Measurements from ENCODE around the gene KCNIP3. TPM values are rescaled to one million over a fixed set of nuclear protein-coding genes. Genes with fewer than 3 reads are reported as not detected.

The KCNIP3 gene
- total RNA-seq, 1 experiment from 2014 or later, result not detected

GRCh38 chr2:95332036-95332435 is 34.9 kb downstream of the KCNIP3 start:
- DNase-seq, result no peak
- ChIA-PET CTCF (no interaction called here), POLR2A (no interaction called here)
- H3K4me1 ChIP-seq, result no peaks in the 10 kb centered on the region
- Mint-ChIP-seq H3K4me3 (ENCODE audit: unreplicated experiment) (no peak overlapping the region), H3K9me3 (ENCODE audit: unreplicated experiment) (no peaks in the 10 kb centered on the region), H3K4me1 (ENCODE audit: low read depth, unreplicated experiment) (no peaks in the 10 kb centered on the region), H3K27ac (ENCODE audit: unreplicated experiment) (no peak overlapping the region), H3K27me3 (ENCODE audit: insufficient read depth, unreplicated experiment) (peaks cover 6% of the 10 kb centered on the region), H3K36me3 (ENCODE audit: insufficient read depth, unreplicated experiment) (no peaks in the 10 kb centered on the region)
- H3K27me3 ChIP-seq (replicated peaks; ENCODE audit: control insufficient read depth, insufficient read depth, low read length), result no peaks in the 10 kb centered on the region
- no peaks in the 10 kb centered on the region for H3K9me3 ChIP-seq
- no peak overlapping the region for H3K4me3 ChIP-seq (ENCODE audit: low read depth, low read length)
- no TSS peak for BruUV-seq (replicated peaks)
- no peaks in the 10 kb centered on the region for H3K36me3 ChIP-seq (ENCODE audit: control insufficient read depth, insufficient read depth, low read length)
- intact Hi-C loops (cut with micrococcal nuclease; ENCODE audit: unreplicated experiment), result no loop called here
- TF ChIP-seq, protein P1, sequence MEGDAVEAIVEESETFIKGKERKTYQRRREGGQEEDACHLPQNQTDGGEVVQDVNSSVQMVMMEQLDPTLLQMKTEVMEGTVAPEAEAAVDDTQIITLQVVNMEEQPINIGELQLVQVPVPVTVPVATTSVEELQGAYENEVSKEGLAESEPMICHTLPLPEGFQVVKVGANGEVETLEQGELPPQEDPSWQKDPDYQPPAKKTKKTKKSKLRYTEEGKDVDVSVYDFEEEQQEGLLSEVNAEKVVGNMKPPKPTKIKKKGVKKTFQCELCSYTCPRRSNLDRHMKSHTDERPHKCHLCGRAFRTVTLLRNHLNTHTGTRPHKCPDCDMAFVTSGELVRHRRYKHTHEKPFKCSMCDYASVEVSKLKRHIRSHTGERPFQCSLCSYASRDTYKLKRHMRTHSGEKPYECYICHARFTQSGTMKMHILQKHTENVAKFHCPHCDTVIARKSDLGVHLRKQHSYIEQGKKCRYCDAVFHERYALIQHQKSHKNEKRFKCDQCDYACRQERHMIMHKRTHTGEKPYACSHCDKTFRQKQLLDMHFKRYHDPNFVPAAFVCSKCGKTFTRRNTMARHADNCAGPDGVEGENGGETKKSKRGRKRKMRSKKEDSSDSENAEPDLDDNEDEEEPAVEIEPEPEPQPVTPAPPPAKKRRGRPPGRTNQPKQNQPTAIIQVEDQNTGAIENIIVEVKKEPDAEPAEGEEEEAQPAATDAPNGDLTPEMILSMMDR (IDR thresholded peaks at IDR 0.05; ENCODE audit: insufficient read depth in 1 of 2, low read depth in 1 of 2, low read length in 1 of 2, severe bottlenecking in 1 of 2, unreplicated experiment in 1 of 2), result no peak

DNA sequence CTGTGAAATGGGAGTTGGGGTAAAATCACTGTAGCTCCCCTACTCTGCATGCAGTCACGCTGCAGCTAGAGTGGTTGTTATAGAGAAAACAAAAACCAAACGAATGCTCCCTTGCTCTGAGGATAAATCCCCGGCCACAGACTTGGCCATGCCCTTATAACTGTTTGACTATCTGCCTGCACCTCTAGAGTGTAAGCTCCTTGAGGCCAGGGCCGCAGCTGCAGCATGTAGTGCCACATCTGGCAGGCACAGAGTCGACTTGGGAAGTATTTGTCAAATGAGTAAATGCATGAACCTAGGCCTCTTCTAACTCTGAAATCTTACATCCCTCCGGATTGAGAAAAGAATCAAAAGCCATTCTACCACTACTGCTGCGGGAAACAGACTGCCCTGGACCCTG is 35.9 kb downstream of the KCNIP3 start:
- BruUV-seq (replicated peaks), result no TSS peak
- DNase-seq, result no peak
- TF ChIP-seq, protein P1 (IDR thresholded peaks at IDR 0.05; ENCODE audit: insufficient read depth in 1 of 2, low read depth in 1 of 2, low read length in 1 of 2, severe bottlenecking in 1 of 2, unreplicated experiment in 1 of 2), result no peak
- no peaks in the 10 kb centered on the region for H3K9me3 ChIP-seq
- H3K27me3 ChIP-seq (replicated peaks; ENCODE audit: control insufficient read depth, insufficient read depth, low read length), result no peaks in the 10 kb centered on the region
- intact Hi-C loops (cut with micrococcal nuclease; ENCODE audit: unreplicated experiment), result no loop called here
- no peaks in the 10 kb centered on the region for H3K36me3 ChIP-seq (ENCODE audit: control insufficient read depth, insufficient read depth, low read length)
- H3K4me1 ChIP-seq, result no peaks in the 10 kb centered on the region
- Mint-ChIP-seq H3K27me3 (ENCODE audit: insufficient read depth, unreplicated experiment) (peaks cover 6% of the 10 kb centered on the region), H3K4me1 (ENCODE audit: low read depth, unreplicated experiment) (no peaks in the 10 kb centered on the region), H3K27ac (ENCODE audit: unreplicated experiment) (no peak overlapping the region), H3K4me3 (ENCODE audit: unreplicated experiment) (no peak overlapping the region), H3K36me3 (ENCODE audit: insufficient read depth, unreplicated experiment) (no peaks in the 10 kb centered on the region), H3K9me3 (ENCODE audit: unreplicated experiment) (no peaks in the 10 kb centered on the region)
- POLR2A ChIA-PET, result no interaction called here
- no peak overlapping the region for H3K4me3 ChIP-seq (ENCODE audit: low read depth, low read length)
- CTCF ChIA-PET, result no interaction called here

DNA sequence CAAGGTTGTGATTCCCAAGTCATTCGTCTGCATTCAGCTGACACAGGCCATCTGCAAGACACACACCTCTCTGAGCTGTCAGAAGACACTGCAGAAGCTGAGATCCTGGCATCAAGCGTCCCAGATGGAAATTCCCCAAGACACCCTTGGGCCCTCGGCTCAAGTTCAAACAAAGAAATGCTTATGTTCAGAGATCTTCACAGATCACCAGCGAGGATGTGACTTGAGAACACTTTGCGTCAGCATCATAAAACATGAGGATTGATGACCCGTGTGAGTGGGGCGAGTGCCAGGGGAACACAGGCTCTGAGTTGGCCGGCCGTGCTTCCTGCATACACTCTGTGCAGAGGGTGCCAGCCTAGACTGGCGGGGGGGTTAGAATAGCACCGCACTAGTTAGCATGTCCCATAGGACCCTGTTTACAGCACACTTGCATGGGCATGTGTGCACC is 36.8 kb downstream of the KCNIP3 start:
- POLR2A ChIA-PET, result no interaction called here
- Histone ChIP-seq H3K9me3 (no peaks in the 10 kb centered on the region), H3K36me3 (ENCODE audit: control insufficient read depth, insufficient read depth, low read length) (no peaks in the 10 kb centered on the region), H3K27me3 (replicated peaks; ENCODE audit: control insufficient read depth, insufficient read depth, low read length) (no peaks in the 10 kb centered on the region), H3K4me1 (no peaks in the 10 kb centered on the region), H3K4me3 (ENCODE audit: low read depth, low read length) (no peak overlapping the region)
- DNase-seq, result no peak
- BruUV-seq (replicated peaks), result no TSS peak
- TF ChIP-seq, protein P1 (IDR thresholded peaks at IDR 0.05; ENCODE audit: insufficient read depth in 1 of 2, low read depth in 1 of 2, low read length in 1 of 2, severe bottlenecking in 1 of 2, unreplicated experiment in 1 of 2), result no peak
- H3K27ac Mint-ChIP-seq (ENCODE audit: unreplicated experiment), result no peak overlapping the region
- no peaks in the 10 kb centered on the region for H3K4me1 Mint-ChIP-seq (ENCODE audit: low read depth, unreplicated experiment)
- H3K36me3 Mint-ChIP-seq (ENCODE audit: insufficient read depth, unreplicated experiment), result no peaks in the 10 kb centered on the region
- peaks cover 6% of the 10 kb centered on the region for H3K27me3 Mint-ChIP-seq (ENCODE audit: insufficient read depth, unreplicated experiment)
- CTCF ChIA-PET, result no interaction called here
- intact Hi-C loops (cut with micrococcal nuclease; ENCODE audit: unreplicated experiment), result no loop called here
- H3K4me3 Mint-ChIP-seq (ENCODE audit: unreplicated experiment), result no peak overlapping the region
- H3K9me3 Mint-ChIP-seq (ENCODE audit: unreplicated experiment), result no peaks in the 10 kb centered on the region

Measured in Caco-2 (cell line).